GM21529 (cell line): ENCODE data around the gene NAV2.

Source experiments
- ATAC-seq: cut with Tn5 transposase; IDR thresholded peaks from one replicate; pipeline ENCODE4 v1.9.1; 2021; ENCODE audit not compliant: unreplicated experiment

The NAV2 gene

GRCh38 chr11:19686234-19686633 lies 26.4 kb upstream of the NAV2 start:
- ATAC-seq: no peak

GRCh38 chr11:19687392-19687791 lies 25.2 kb upstream of the NAV2 start:
- no peak for ATAC-seq

GRCh38 chr11:19689281-19690000 lies 23.2 kb upstream of the NAV2 start:
- ATAC-seq: no peak

GRCh38 chr11:19690885-19691284 lies 21.8 kb upstream of the NAV2 start:
- no peak for ATAC-seq

GRCh38 chr11:19691815-19692500 lies 20.7 kb upstream of the NAV2 start:
- no peak for ATAC-seq

- no peak for ATAC-seq
Measured at GRCh38 chr11:19693146-19693545, 19.5 kb upstream of the NAV2 start.

GRCh38 chr11:19694796-19695345 lies 17.8 kb upstream of the NAV2 start:
- ATAC-seq: no peak

GRCh38 chr11:19696073-19696472 lies 16.6 kb upstream of the NAV2 start:
- ATAC-seq: no peak

GRCh38 chr11:19696904-19697303 lies 15.7 kb upstream of the NAV2 start:
- no peak for ATAC-seq

GRCh38 chr11:19697721-19698121 lies 14.9 kb upstream of the NAV2 start:
- ATAC-seq: no peak

GRCh38 chr11:19698493-19699292 lies 13.9 kb upstream of the NAV2 start:
- no peak for ATAC-seq

- no peak for ATAC-seq
Measured at GRCh38 chr11:19701421-19701820, 11.2 kb upstream of the NAV2 start.

GRCh38 chr11:19702620-19703019 lies 10.0 kb upstream of the NAV2 start:
- no peak for ATAC-seq

- no peak for ATAC-seq
Measured at GRCh38 chr11:19703211-19703610, 9.4 kb upstream of the NAV2 start.

- no peak for ATAC-seq
Measured at GRCh38 chr11:19704213-19704612, 8.4 kb upstream of the NAV2 start.

- no peak for ATAC-seq
Measured at GRCh38 chr11:19705936-19706335, 6.7 kb upstream of the NAV2 start.

GRCh38 chr11:19711911-19712280 lies 741 bp upstream of the NAV2 start:
- peak; percentile 23 for ATAC-seq

GRCh38 chr11:19713196-19714021 lies 772 bp downstream of the NAV2 start:
- ATAC-seq: peak; percentile 16

- ATAC-seq: no peak
Measured at GRCh38 chr11:19714022-19714386, 1.4 kb downstream of the NAV2 start.

GRCh38 chr11:19714387-19715363 lies 2.0 kb downstream of the NAV2 start:
- ATAC-seq: no peak
